ENCODE results near the gene ARID4B.
"Not testable (repeated sequence)": the region's sequence is repeated elsewhere in the genome, so short reads cannot be mapped to it uniquely, and the experiment has no call there.

Gene ARID4B

DNA sequence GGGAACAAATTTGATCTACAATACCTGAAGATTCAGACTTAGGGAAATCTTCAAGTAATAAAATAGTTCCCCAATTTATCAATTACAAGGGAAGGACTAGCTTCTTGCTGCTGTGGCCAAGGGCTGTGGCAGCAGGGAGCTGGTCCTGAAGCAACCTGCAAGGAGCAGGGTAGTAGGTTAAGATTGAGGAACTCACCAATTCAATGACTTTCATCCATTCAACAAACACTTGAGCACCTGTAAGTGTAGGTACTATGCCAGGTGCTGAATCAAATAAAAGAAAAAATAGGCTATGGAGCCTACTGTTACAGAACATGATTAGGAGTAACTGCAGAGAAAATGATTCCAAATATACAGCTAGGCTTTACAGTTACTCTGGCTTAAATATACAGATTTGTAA lies 102.7 kb downstream of the ARID4B start:
- DNase-seq (no peak), ATAC-seq (no peak)

DNA sequence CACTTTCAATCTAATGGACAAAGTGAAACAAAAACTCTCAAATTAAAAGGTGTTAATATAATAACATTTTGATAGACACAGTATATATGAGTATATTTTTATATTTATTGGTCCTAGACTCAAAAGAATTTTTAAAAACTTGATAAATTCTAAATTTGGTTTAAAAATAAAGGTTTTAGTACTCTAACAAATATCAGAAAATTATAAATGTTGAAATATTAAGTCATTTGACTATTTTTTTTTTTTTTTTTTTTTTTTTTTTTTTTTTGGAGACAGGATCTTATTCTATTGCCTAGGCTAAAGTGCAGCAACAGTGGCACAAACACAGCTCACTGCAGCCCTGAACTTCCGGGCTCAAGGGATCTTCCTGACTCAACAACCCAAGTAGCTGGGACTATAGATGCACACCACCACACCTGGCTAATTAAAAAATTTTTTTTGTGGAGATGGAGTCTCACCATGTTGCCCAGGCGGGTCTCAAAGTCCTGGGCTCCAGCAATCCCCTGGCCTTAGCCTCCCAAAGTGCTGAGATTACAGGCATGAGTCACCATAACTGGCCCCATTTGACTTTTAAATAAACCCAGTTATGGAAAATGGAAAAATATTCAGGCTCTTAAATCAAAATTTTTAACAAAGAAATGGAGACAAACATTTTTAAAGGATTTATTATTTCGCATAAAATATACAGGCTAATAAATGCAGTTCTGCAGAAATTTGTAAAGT lies 106.2 kb downstream of the ARID4B start:
- ATAC-seq: no peak
- no peak for DNase-seq

DNA sequence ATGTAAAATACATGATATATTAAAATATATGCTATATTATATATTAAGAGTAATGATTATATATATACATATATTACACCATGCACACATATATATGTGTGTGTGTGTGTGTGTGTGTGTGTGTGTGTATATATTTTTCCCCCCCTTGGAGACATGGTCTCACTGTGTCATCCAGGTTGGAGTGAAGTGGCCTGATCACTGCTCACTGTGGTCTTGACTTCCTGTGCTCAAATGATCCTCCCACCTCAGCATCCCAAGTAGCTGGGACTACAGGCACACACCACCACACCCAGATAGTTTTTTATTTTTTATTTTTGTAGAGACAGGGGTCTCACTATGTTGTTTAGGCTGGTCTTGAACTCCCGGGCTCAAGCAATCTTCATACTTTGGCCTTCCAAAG lies 112.5 kb downstream of the ARID4B start:
- ATAC-seq: no peak
- no peak for DNase-seq

DNA sequence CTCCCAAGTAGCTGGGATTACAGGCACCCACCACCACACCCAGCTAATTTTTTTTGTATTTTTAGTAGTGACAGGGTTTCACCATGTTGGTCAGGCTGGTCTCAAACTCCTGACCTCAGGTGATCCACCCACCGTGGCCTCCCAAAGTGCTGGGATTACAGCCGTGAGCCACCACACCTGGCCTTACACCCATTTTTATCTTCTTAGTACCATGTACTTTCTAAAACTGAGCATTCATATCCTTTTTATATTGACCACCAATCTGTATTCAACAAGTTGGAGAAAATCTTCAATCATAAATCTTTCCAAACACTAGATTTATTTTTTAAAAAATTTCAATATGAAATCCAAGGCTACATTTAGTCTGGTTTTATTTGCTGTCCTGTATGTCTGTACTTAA lies 113.0 kb downstream of the ARID4B start:
- not testable (repeated sequence) for ATAC-seq, DNase-seq

DNA sequence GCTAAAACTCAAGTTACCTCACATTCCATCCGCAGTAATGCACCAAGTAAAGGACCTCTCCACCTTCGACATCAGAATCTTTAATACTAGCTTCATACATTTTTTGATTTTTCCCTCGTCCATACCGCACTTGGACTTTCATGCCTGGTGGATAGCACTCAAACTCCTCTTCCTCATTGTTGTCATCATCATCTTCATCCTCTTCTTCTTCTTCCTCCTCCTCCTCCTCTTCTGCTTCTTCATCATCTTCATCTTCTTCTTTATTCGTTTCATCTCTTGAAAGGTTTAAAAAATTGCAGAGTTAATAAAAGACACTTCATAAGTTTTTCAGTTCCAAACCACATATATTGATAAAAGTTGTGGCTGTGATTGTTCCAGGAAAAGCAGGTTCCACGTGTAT lies 114.2 kb downstream of the ARID4B start:
- DNase-seq: no peak

DNA sequence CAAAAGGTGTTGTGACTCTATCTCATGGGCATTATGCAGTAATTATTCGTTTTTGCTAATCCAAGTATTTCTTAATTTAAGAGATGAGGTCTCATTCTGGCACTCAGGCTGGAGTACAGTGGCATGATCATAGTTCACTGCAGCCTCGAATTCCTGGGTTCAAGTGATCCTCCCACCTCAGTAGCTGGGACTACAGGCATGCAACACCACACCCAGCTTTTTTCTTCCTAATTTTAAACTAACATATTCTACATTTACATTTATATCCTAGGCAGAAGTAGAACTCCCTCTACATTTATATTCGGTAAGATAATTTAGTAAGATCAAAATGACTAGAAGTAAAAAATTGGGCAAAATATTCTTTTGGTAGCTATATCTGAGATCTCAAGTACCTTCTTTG lies 116.5 kb downstream of the ARID4B start:
- no peak for DNase-seq
- ATAC-seq: no peak

More for the DNA sequence above, 114.2 kb downstream of the ARID4B start:
- ATAC-seq: no peak

DNA sequence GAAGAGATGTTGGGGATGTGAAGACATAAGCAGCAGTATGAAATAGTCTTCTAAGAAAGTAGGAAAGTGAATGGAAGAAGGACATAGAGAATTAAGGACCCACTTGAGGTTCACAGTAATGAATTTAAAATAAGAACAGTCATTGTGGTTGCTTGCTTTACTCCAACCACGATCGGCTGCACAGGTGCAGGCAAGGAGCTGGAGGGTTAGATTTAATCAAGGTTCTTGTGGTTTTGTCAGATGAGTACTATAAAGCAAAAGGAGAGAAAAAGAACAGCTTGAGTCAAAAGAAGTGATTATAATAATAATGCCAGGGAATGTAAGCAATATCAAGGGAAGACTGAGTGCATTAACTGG lies 120.8 kb downstream of the ARID4B start:
- ATAC-seq (peak; percentile 77), DNase-seq (peak; percentile 31)

DNA sequence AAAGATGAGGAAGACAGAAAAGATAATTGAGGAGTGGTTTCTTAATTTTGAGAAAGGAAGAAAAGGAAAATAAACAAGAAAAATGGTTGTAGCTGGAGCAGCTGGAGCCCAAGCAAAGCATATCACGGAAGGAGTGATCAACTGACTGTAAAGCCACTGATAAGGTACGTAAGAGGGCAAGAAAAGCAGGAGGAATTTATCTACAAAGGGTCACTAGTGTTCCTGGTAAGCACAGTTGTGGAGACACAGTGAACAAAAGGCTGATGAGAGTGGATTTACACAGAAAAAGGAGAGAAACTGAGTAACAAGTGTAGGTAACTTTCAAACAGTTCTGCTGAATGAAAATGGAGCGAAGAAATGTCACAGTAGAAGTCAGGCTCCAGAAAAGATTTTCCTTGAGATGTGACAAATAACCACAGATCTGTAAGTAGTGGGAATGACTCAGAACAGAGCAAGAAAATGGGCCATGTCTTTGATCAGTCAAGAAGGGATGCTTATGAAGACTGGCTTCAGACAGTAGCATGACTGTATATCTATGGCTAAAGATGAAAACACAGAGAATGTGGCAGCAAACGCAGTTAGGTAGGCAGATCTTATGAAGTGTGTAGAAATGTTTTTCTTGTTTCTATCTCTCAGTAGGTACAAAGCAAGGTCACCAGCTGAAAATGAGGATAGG lies 121.3 kb downstream of the ARID4B start:
- ATAC-seq (peak; percentile 99), DNase-seq (no peak)

DNA sequence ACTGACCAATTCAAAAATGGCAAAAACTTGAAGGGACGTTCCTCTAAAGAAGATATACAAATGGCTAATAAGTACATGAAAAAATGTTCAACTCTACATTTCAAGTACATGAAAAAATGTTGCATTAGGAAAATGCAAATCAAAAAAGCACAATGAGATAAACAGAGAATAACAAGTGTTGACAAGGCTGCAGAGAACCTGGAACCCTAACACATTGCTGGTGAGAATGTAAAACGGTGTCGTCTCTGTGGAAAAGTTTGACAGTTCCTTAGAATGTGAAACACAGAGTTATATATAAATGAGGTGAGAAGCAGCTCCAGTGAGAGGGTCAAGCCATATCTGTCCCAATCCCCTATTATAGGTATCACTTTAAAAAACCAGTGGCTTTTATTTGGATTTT lies 122.3 kb downstream of the ARID4B start:
- ATAC-seq (no peak), DNase-seq (no peak)

DNA sequence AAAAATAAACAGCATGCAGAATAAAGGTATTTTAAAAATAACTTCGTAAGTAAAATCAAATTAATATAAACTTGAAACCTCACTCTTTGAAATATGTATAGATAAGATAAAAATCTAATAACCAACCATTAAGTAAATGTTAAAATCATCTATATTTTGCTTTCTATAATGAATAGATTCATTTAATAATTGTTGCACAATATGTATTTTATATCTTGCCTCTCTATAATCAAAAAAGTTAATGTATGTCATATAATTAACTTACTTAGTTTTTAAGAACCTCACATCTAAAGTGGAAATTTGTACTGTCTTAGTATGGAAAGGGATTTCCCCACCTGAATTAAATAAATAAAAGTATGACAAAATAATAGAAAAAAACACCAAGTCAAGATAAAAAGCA lies 124.6 kb downstream of the ARID4B start:
- DNase-seq: no peak
- ATAC-seq: no peak

DNA sequence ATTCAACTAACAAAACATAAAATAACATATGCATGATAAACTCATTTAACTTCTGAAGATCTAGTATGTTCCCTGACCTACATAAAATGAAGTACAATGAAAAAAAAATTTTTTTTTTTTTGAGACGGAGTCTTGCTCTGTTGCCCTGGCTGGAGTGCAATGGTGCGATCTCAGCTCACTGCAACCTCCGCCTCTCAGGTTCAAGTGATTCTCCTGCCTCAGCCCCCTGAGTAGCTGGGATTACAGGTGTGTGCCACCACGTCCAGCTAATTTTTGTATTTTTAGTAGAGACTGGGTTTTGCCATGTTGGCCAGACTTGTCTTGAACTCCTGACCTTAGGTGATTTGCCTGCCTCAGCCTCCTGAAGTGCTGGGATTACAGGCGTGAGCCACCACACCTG lies 125.5 kb downstream of the ARID4B start:
- DNase-seq, ATAC-seq: not testable (repeated sequence)

DNA sequence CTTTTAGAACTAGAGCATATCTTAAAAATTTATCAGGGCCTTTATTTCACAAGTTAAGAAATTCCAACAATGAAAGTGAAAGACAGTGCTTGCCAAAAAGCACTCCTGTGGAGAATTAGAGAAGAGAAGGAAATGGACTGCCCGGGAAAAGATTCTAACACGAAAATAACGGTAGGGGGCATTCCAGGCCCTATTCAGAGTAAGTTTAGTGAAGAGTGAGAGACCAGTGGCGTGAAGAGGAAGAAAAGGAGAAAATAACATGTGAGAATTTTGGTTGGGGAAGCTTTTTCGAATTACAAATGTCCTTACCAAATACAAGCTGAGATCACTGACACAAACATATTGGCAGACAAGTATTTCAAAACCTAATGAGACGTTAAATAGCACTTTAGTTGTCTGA lies 128.5 kb downstream of the ARID4B start:
- DNase-seq (no peak), ATAC-seq (no peak)

DNA sequence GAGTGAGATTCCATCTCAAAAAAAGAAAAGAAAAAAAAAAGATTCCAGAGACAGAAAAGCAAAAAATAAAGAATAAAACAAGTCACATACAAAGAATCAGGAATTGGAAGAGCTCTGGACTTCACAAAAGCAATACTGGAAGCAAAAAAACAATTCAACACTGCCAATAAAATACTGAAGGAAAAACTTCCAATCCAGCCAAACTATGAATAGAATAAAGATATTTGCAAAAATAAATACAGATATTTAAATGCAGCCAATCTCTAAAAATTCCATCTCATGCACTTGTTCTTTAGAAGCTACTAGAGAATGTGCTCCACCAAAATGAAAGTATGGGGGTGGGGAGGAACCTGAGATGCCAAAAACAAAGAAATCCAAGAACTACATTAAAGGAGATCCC lies 137.5 kb downstream of the ARID4B start:
- DNase-seq: no peak

DNA sequence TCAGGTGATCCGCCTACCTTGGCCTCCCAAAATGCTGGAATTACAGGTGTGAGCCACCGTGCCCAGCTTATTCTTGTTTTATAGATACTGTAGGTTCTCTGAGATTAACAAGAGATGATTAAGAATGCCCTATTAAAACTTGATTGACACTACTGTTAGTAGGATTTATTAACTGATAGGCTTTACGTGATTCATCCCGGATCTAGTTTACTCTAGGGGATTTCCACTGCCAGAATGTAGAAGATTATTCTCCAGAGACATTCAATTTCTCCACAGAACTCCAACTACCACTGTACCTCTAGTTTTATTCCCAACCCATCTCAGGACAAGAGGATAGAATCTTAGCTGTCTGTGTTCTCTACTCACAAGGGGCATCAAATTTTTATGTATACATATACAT lies 140.7 kb downstream of the ARID4B start:
- DNase-seq (no peak), ATAC-seq (no peak)

More for the DNA sequence above, 137.5 kb downstream of the ARID4B start:
- ATAC-seq: no peak

DNA sequence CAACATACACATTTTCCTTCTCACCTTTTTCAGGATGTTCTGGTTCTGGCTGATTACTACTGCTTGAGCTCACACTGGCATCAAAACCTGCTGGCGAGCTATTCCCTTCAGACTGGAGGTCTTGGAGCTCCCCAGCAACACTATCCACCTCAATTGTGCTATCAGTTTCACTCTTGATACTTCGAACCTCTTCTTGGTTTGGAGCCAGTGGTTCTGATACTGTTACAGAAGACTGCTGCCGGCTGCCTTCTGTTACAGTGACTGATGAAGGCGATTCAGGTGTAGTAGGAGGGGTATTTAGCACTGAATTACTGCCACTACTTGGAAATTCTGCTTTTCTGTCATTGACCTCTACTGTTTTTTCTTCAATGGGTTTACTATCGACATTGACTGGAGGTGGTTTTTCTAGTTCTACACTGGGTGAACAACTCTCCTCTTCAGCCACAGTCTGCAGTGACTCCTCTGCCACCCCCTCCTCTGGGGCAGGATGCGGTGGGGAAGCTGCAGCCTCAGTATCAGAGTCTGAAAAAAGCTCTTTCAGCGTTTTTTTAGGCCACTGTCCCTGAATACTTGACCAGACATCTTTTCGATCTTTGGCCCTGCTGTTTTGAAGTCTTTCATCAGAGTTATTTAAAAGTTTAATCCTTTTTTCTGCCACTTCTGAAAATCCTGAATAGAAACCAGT lies 146.3 kb downstream of the ARID4B start:
- no peak for ATAC-seq

DNA sequence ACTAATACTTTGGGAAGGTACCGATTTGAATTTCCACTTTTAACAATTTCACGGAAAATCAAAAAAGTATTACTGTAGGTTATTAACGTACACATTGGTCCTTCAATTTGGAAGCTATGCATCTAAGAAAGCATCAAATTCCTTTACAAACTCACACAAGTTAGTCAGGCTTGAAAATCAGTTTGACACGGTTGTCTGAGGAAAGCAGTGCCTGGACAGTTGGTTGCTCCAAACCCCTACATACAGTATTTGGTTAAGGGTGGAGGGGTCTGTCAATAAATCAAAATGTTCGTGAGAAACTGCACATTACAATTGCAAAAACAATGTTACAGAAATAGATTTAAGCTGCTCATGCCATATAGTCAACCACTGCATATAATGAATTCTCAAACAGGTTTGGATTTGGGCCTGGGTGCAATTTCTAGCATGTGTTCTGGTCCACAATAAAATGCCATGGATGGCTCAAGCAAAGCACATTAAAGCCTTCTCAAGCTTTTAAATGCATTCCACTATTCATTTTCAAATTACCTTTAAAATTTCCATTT lies 147.0 kb downstream of the ARID4B start:
- ATAC-seq (no peak), DNase-seq (no peak)

More for the DNA sequence above, 146.3 kb downstream of the ARID4B start:
- DNase-seq: no peak

DNA sequence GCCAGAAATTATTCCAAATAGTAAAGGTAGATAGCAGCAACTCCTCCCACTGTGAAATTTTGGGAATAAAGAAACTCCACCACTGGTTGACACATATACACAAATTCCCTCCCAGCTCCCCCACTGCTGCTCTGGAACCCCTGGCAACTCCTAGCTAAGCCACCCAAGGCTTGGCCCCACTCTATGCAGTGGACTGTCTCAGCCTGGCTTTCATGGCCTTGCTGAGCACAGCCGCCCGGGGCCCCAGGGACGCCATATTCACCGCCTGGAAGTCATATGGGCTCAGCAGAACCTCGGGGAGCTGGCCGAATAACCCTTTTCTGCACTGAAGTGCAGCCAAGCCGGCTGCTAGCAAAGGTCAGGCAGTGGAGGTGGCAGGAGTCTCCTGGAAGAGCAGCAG lies 151.5 kb downstream of the ARID4B start:
- DNase-seq (no peak), ATAC-seq (no peak)

DNA sequence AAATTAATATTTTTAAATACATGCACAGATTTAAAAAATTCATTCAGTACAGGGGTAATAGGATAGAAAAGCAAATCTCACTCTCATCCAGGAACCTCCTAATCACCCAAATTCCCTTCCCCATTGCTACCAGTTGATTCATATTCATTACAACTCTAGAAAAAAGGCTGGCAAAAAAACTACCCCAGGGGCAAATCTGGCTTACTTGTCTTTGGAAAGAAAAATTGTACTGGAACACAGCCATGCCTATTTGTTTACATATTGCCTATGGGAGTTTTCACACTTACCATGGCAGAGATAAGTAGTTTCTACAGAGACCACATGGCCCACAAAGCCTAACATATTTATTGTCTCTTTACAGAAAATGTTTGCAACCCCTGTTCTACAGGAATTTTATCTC lies 158.0 kb downstream of the ARID4B start:
- ATAC-seq (no peak), DNase-seq (no peak)

DNA sequence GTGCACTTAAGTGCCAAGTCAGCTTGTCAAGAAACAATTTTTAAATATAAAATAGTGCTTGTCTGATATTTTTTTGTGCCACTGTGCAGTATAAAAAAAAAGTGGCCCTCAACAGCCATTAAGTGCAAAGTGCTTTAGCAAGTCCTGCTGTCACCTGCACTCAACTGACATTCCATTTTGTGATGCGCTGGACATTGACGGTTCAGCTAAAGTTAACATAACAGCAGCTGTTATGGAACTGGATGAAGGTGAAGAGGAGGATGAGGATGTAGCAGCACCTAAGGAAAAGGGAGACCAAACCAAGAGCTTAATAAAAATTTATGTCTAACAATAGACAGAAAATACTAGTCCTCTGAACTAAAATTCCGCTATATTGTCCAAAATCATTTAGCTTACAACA lies 159.6 kb downstream of the ARID4B start:
- ATAC-seq (no peak), DNase-seq (no peak)

DNA sequence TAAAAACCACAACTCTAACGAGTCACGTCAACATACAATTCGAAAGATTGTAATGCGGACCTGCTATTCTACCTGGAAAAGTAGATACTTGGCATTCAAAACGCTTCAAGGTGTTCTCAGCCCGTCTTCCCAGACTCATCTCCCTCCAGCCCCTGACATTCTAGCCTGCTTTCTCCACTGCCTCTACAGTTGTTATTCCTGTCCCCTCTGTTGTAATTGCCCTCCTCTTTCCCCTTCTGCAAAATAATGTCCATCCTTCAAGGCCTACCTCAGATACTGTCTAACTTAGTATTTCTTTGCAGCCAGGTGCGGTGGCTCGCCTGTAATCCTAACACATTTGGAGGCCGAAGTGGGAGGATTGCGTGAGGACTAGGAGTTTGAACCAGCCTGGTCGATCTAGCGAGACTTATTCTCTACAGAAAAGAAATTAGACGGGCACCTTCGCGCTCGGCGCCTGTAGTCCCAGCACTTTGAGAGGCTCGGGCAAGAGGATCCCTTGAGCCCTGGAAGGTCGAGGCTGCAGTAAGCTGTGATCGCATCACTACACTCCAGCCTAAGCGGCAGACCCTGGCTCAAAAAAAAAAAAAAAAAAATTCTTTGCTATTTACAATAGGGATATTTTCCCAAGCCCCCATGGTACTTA lies 166.2 kb downstream of the ARID4B start:
- ATAC-seq (no peak), DNase-seq (no peak)

DNA sequence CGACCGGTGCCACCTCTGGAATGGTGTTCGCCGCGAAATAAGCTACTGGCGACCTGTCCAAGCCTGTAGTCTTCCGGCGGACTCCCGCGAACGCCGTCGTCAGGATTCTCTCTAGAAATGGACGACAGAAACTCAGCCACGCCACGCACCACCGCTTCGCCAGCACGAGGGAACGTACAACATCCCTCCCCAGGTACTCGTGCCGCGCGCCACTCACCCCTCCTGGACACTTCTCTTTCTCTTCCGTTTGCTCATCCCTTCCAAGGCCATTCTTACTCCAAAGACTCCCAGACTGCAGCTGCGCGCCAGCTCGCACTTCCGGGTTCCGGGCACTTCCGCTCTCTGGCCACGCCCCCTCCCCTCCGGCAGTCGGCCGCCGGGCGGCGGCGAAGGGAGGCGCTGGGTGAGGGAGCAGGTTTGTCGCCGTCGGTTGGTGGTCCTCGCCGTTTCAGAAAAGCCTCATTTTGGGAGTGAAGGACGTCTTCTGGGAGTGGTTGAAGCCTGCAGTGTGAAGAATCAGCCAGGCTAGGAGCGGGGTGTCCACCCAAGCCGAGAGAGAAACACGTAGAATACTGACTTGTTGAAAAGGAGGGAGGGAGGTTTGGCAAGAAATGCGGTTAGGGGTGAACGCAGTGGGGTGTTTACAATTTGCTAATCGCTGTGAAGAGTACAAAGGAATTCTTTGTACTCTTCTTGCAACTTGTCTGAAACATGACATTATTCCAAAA lies 166.9 kb downstream of the ARID4B start, which contains the start of gene RBM34:
Gene RBM34, minus strand, starts transcription at position 294 of the 728 bp plus-strand sequence. Its CDS starts 24 bp downstream, at position 270.
- ATAC-seq: peak; percentile 96
- peak; percentile 96 for DNase-seq
